Uterus (tissue), 2 donors: ENCODE data around the gene SRGN.

Experiments used
- POLR2A ChIP-seq, 2 donors: fragments of 450-650 bp; IDR thresholded peaks; one replicate each; pipeline ENCODE4 v1.6.1; 2016; ENCODE audit warnings: antibody characterized with exemption in 2 of 2, mild to moderate bottlenecking in 1 of 2, moderate library complexity in 1 of 2
- TF ChIP-seq, protein P1 (sequence below), 4 experiments: fragments of 200-600 bp in 2 of 4; fragments of 450-650 bp in 2 of 4; sonication (generic) in 2 of 4; IDR thresholded peaks; one replicate each; pipeline ENCODE4 v1.5.1; 2016 to 2019; ENCODE audit warnings: antibody characterized with exemption in 4 of 4, mild to moderate bottlenecking in 2 of 4, moderate library complexity in 1 of 4

- TF ChIP-seq, protein P1, sequence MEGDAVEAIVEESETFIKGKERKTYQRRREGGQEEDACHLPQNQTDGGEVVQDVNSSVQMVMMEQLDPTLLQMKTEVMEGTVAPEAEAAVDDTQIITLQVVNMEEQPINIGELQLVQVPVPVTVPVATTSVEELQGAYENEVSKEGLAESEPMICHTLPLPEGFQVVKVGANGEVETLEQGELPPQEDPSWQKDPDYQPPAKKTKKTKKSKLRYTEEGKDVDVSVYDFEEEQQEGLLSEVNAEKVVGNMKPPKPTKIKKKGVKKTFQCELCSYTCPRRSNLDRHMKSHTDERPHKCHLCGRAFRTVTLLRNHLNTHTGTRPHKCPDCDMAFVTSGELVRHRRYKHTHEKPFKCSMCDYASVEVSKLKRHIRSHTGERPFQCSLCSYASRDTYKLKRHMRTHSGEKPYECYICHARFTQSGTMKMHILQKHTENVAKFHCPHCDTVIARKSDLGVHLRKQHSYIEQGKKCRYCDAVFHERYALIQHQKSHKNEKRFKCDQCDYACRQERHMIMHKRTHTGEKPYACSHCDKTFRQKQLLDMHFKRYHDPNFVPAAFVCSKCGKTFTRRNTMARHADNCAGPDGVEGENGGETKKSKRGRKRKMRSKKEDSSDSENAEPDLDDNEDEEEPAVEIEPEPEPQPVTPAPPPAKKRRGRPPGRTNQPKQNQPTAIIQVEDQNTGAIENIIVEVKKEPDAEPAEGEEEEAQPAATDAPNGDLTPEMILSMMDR (IDR thresholded peaks at IDR 0.05) = no peak
- no peak for TF ChIP-seq POLR2A (IDR thresholded peaks at IDR 0.05)
Observed at GRCh38 chr10:69142983-69143382, 55.1 kb downstream of the SRGN start.
